ENCODE data around the gene JAK1. TPM values are rescaled to one million over a fixed set of nuclear protein-coding genes. Genes with fewer than 3 reads are reported as not detected.

The JAK1 gene
- total and polyA plus RNA-seq, 2 donors (not counting 3 experiments of a cell fraction or from before 2014, with no cell fraction given), result 68.8 to 177 TPM

DNA sequence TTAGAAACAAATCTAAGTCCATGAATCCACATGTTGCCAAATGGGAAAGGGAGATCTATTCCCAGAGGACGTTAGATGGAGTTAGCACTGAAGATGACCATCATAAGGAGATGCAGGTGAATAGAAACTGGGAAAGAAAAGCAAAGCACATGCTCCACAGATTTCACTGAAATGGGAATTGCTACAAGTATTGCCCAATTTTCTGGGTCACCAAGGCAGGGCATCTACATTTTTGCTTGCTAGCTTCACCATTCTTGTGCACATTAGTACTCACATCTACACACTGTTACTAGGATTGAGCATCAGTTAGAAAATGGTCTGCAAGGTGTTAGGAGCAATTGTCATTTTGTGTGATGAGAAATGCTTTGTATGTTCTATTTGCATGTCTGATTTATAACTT, 99.1 kb downstream of the JAK1 start:
- dilution Hi-C loops (cut with MboI; ENCODE audit: extremely low pct_ligation_motif_present, low sequenced_read_pairs), result no loop called here
- H3K9me1 ChIP-seq (replicated peaks; ENCODE audit: control insufficient read depth, extremely low read depth, insufficient read depth, low read length), result no peaks in the 10 kb centered on the region
- no peaks in the 10 kb centered on the region for H4K20me1 ChIP-seq (replicated peaks; ENCODE audit: control insufficient read depth, extremely low read depth, insufficient read depth, low read length)
- BruUV-seq (replicated peaks), result no TSS peak
- H3K4me1 ChIP-seq (ENCODE audit: control insufficient read depth, extremely low read depth, insufficient read depth, low read length), result peaks cover 51% of the 10 kb centered on the region
- H3K9ac ChIP-seq (replicated peaks; ENCODE audit: extremely low read depth, insufficient read depth, low read length), result no peak overlapping the region
- H3K79me2 ChIP-seq (ENCODE audit: control insufficient read depth, insufficient read depth, low read length), result peaks cover 18% of the 10 kb centered on the region
- POLR2A ChIA-PET, result no interaction called here
- H3K27me3 ChIP-seq (ENCODE audit: control insufficient read depth in 2 of 2, insufficient read depth in 2 of 2, low read length in 2 of 2), result no peaks in the 10 kb centered on the region
- CTCF ChIA-PET, result no interaction called here
- intact Hi-C loops (cut with micrococcal nuclease), result no loop called here
- no peak overlapping the region for H3K4me3 ChIP-seq (replicated peaks in 1 of 3; ENCODE audit: insufficient read depth in 1 of 3, low read depth in 1 of 3, low read length in 3 of 3)
- peaks cover 12 to 16% of the 10 kb centered on the region in 2 experiments for H3K36me3 ChIP-seq (ENCODE audit: control insufficient read depth in 2 of 2, extremely low read depth in 1 of 2, insufficient read depth in 2 of 2, low read length in 2 of 2)
- H3K4me2 ChIP-seq (ENCODE audit: insufficient read depth, low read length), result no peak overlapping the region
- no peaks in the 10 kb centered on the region for H3K9me3 ChIP-seq (replicated peaks; ENCODE audit: control insufficient read depth, insufficient read depth, low read length)
- FAIRE-seq (no peak), DNase-seq (ENCODE audit: low read depth, low spot score) (no peak)
- no peak overlapping the region for H2AFZ ChIP-seq (ENCODE audit: low read depth, low read length)
- TF ChIP-seq POLR2A (IDR thresholded peaks at IDR 0.05; ENCODE audit: low read depth, low read length) (no peak), JUN (IDR thresholded peaks at IDR 0.05; ENCODE audit: borderline replicate concordance, insufficient read depth, insufficient read length, low read depth) (no peak), GATA2 (IDR thresholded peaks at IDR 0.05; ENCODE audit: insufficient read depth, insufficient read length, low read depth, low read length) (no peak), POLR2AphosphoS5 (IDR thresholded peaks at IDR 0.05; ENCODE audit: insufficient read depth, low read depth, low read length) (no peak), MYC (IDR thresholded peaks at IDR 0.05; ENCODE audit: low read depth, low read length) (no peak), FOS (IDR thresholded peaks at IDR 0.05; ENCODE audit: borderline replicate concordance, insufficient read depth, low read length) (no peak), EZH2 (IDR thresholded peaks at IDR 0.05; ENCODE audit: borderline replicate concordance, low read depth, low read length, severe bottlenecking) (no peak)
- TF ChIP-seq, protein P1, sequence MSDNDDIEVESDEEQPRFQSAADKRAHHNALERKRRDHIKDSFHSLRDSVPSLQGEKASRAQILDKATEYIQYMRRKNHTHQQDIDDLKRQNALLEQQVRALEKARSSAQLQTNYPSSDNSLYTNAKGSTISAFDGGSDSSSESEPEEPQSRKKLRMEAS (IDR thresholded peaks at IDR 0.05; ENCODE audit: insufficient read depth, insufficient read length), result no peak
- TF ChIP-seq, protein P2, sequence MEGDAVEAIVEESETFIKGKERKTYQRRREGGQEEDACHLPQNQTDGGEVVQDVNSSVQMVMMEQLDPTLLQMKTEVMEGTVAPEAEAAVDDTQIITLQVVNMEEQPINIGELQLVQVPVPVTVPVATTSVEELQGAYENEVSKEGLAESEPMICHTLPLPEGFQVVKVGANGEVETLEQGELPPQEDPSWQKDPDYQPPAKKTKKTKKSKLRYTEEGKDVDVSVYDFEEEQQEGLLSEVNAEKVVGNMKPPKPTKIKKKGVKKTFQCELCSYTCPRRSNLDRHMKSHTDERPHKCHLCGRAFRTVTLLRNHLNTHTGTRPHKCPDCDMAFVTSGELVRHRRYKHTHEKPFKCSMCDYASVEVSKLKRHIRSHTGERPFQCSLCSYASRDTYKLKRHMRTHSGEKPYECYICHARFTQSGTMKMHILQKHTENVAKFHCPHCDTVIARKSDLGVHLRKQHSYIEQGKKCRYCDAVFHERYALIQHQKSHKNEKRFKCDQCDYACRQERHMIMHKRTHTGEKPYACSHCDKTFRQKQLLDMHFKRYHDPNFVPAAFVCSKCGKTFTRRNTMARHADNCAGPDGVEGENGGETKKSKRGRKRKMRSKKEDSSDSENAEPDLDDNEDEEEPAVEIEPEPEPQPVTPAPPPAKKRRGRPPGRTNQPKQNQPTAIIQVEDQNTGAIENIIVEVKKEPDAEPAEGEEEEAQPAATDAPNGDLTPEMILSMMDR (IDR thresholded peaks at IDR 0.05; ENCODE audit: extremely low read depth in 1 of 2, insufficient read depth in 1 of 2, low read depth in 1 of 2, low read length in 2 of 2), result no peak
- H3K27ac ChIP-seq (ENCODE audit: insufficient read depth, low read depth, low read length), result no peak overlapping the region

Measured in endothelial cell of umbilical vein (primary cell).